Esophagus squamous epithelium (tissue), 4 donors: ENCODE results near the gene CBX5.

ENCODE experiments used
- POLR2A ChIP-seq, 4 donors: fragments of 450-650 bp; IDR thresholded peaks; one replicate each; pipeline ENCODE4 v1.6.1; 2017; ENCODE audit warnings: antibody characterized with exemption in 4 of 4, mild to moderate bottlenecking in 4 of 4, moderate library complexity in 3 of 4
- TF ChIP-seq, protein P1 (sequence below), 6 experiments: fragments of 450-650 bp in 4 of 6; fragments of 200-600 bp in 2 of 6; sonication (generic) in 2 of 6; IDR thresholded peaks; one replicate each; pipeline ENCODE4 v1.5.1; 2016 to 2019; ENCODE audit warnings: antibody characterized with exemption in 6 of 6, mild to moderate bottlenecking in 4 of 6, moderate library complexity in 4 of 6

- TF ChIP-seq, protein P1, sequence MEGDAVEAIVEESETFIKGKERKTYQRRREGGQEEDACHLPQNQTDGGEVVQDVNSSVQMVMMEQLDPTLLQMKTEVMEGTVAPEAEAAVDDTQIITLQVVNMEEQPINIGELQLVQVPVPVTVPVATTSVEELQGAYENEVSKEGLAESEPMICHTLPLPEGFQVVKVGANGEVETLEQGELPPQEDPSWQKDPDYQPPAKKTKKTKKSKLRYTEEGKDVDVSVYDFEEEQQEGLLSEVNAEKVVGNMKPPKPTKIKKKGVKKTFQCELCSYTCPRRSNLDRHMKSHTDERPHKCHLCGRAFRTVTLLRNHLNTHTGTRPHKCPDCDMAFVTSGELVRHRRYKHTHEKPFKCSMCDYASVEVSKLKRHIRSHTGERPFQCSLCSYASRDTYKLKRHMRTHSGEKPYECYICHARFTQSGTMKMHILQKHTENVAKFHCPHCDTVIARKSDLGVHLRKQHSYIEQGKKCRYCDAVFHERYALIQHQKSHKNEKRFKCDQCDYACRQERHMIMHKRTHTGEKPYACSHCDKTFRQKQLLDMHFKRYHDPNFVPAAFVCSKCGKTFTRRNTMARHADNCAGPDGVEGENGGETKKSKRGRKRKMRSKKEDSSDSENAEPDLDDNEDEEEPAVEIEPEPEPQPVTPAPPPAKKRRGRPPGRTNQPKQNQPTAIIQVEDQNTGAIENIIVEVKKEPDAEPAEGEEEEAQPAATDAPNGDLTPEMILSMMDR (IDR thresholded peaks at IDR 0.05), result no peak
- TF ChIP-seq POLR2A (IDR thresholded peaks at IDR 0.05), result no peak
Observed at GRCh38 chr12:54232790-54233189, 47.1 kb downstream of the CBX5 start.
